Neural cell (in vitro differentiated cells): ENCODE data around the gene ACTN1. TPM values are rescaled to one million over a fixed set of nuclear protein-coding genes. Genes with fewer than 3 reads are reported as not detected.

Experiments
- H2AFZ ChIP-seq: fragments of 200-600, 300-800 bp; sonication (generic), shearing (Covaris generic); 2 replicates; pipeline ENCODE4 v1.6.0; 2014; ENCODE audit warnings: low read depth, mild to moderate bottlenecking, antibody characterized with exemption, low read length, moderate library complexity
- H3F3A ChIP-seq: fragments of 200-600 bp; shearing (Covaris generic); 2 replicates; pipeline ENCODE4 v1.6.1; 2016; ENCODE audit warnings: mild to moderate bottlenecking, moderate library complexity, mixed read lengths, antibody characterized with exemption, low read length; ENCODE audit not compliant: insufficient read depth, poor library complexity, severe bottlenecking
- H3K27ac ChIP-seq: fragments of 200-600, 300-800 bp; sonication (generic), shearing (Covaris generic); 2 replicates; pipeline ENCODE4 v1.5.1; 2014; ENCODE audit warnings: mild to moderate bottlenecking, low read length, moderate library complexity
- H3K27me3 ChIP-seq: fragments of 300-800, 200-600 bp; sonication (generic), shearing (Covaris generic); 2 replicates; pipeline ENCODE4 v1.6.0; 2014; ENCODE audit warnings: mild to moderate bottlenecking, low read depth, low read length, moderate library complexity; ENCODE audit not compliant: insufficient read depth
- H3K36me3 ChIP-seq: fragments of 300-800, 200-600 bp; sonication (generic), shearing (Covaris generic); 2 replicates; pipeline ENCODE4 v1.5.1; 2014; ENCODE audit warnings: mild to moderate bottlenecking, antibody characterized with exemption, low read length, moderate library complexity; ENCODE audit not compliant: insufficient read depth
- H3K4me2 ChIP-seq: fragments of 300-800, 200-600 bp; sonication (generic), shearing (Covaris generic); 2 replicates; pipeline ENCODE4 v1.6.0; 2014; ENCODE audit warnings: mild to moderate bottlenecking, low read length
- H3K4me3 ChIP-seq: fragments of 300-800, 200-600 bp; sonication (generic), shearing (Covaris generic); 2 replicates; pipeline ENCODE4 v1.5.1; 2014; ENCODE audit warnings: mild to moderate bottlenecking, low read length, moderate library complexity
- H3K79me2 ChIP-seq: fragments of 200-600 bp; shearing (Covaris generic); replicated peaks from 2 replicates; pipeline ENCODE4 v1.6.0; 2014; ENCODE audit warnings: mild to moderate bottlenecking, low read length, moderate library complexity; ENCODE audit not compliant: insufficient read depth
- H3K9ac ChIP-seq: fragments of 300-800, 200-600 bp; sonication (generic), shearing (Covaris generic); 2 replicates; pipeline ENCODE4 v1.6.1; 2016; ENCODE audit warnings: mild to moderate bottlenecking, low read length, mixed read lengths
- H3K9me2 ChIP-seq: fragments of 200-600 bp; shearing (Covaris generic); 2 replicates; pipeline ENCODE4 v1.6.1; 2016; ENCODE audit warnings: mild to moderate bottlenecking, low read length, mixed read lengths; ENCODE audit not compliant: insufficient read depth
- H3K9me3 ChIP-seq: fragments of 200-600, 300-800 bp; sonication (generic), shearing (Covaris generic); 2 replicates; pipeline ENCODE4 v1.6.1; 2016; ENCODE audit warnings: mild to moderate bottlenecking, mixed run types, low read length, moderate library complexity, mixed read lengths
- H4K20me1 ChIP-seq: fragments of 200-600 bp; shearing (Covaris generic); 2 replicates; pipeline ENCODE4 v1.6.1; 2016; ENCODE audit warnings: mild to moderate bottlenecking, mixed run types; ENCODE audit not compliant: insufficient read depth
- EP300 ChIP-seq: fragments of 450-650 bp; conservative IDR thresholded peaks from 2 replicates; pipeline ENCODE4 v1.6.1; 2014; ENCODE audit warnings: antibody characterized with exemption, mild to moderate bottlenecking, moderate library complexity; ENCODE audit not compliant: poor library complexity, severe bottlenecking
- EZH2 ChIP-seq: fragments of 200-600, 300-800 bp; shearing (Covaris generic), sonication (generic); IDR thresholded peaks from 2 replicates; pipeline ENCODE4 v1.6.1; 2014; ENCODE audit warnings: antibody characterized with exemption, low read length, borderline replicate concordance, mild to moderate bottlenecking; ENCODE audit not compliant: insufficient read depth, poor library complexity, severe bottlenecking
- MXI1 ChIP-seq: fragments of 450-650 bp; conservative IDR thresholded peaks from 2 replicates; pipeline ENCODE4 v1.6.1; 2014; ENCODE audit warnings: antibody characterized with exemption, mild to moderate bottlenecking; ENCODE audit not compliant: poor library complexity, severe bottlenecking
- POLR2AphosphoS5 ChIP-seq: IDR thresholded peaks from 2 replicates; pipeline ENCODE4 v1.6.1; 2012
- RAD21 ChIP-seq: fragments of 450-650 bp; conservative IDR thresholded peaks from 2 replicates; pipeline ENCODE4 v1.6.1; 2014; ENCODE audit warnings: antibody characterized with exemption, mild to moderate bottlenecking, moderate library complexity
- REST ChIP-seq: IDR thresholded peaks from 2 replicates; pipeline ENCODE4 v1.6.1; 2012; ENCODE audit warnings: borderline replicate concordance
- SMC3 ChIP-seq: fragments of 450-650 bp; conservative IDR thresholded peaks from 2 replicates; pipeline ENCODE4 v1.6.1; 2014; ENCODE audit warnings: antibody characterized with exemption, mild to moderate bottlenecking, moderate library complexity; ENCODE audit not compliant: poor library complexity
- TAF1 ChIP-seq: IDR thresholded peaks from 2 replicates; pipeline ENCODE4 v1.6.1; 2012; ENCODE audit warnings: low read depth
- polyA plus RNA-seq: library from polyadenylated mRNA; depleted of rRNA; stranded (reverse); fragments of >200 nt; gene quantifications from 2 replicates; pipeline ENCODE4 v1.2.3, GENCODE V29; 2014
- TF ChIP-seq, protein P1 (sequence below): fragments of 450-650 bp; IDR thresholded peaks from 2 replicates; pipeline ENCODE4 v1.5.1; 2014; ENCODE audit warnings: antibody characterized with exemption, mild to moderate bottlenecking, moderate library complexity; ENCODE audit not compliant: poor library complexity, severe bottlenecking

ACTN1 gene
- polyA plus RNA-seq, 1 donor from 2014 or later = 10.8 TPM

DNA sequence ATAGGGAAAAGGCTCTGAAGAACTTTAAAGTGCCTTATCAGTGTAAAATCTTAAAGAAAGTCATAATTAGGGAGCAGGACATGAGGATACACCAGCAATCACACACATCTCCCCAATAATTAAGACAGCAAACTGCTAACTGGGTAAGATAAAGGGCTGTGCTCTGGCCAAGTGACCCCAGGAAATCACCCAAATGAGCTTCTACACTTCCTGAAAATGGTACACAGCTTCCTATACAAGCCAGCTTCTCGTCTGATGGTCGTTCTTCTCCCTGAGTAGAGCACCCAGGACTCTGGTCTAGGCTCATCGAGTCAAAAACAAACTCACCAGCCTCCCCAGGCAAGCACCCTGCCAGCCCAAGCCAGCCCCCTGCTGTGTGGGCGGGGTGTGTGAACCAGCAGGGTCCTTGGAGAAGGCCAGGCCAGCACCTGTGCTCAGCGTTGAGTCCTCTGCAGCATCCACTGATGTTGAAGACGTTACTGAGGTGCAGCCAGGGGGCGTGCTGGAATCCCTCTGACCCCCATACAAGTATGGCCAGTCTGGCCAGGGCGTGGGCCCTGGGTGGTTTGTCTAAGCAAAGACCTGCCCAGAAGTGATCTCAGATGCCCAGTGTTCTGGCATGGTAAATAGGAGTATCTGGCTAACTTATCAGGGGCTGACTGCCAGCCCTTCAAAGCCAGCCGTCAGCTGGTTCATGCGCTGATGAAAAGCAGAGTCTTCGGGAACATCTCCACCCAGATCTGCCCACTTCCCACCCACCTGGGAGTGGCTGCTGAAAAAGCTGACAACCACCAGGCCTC is 41.4 kb downstream of the ACTN1 start:
- no peaks in the 10 kb centered on the region for H4K20me1 ChIP-seq
- no peak overlapping the region for H3K4me3 ChIP-seq
- no peaks in the 10 kb centered on the region for H3K9me2 ChIP-seq
- H3K9ac ChIP-seq = no peak overlapping the region
- H3K4me2 ChIP-seq = no peak overlapping the region
- H3K27me3 ChIP-seq = no peaks in the 10 kb centered on the region
- H3K27ac ChIP-seq = no peak overlapping the region
- H3K79me2 ChIP-seq = no peaks in the 10 kb centered on the region
- H3K9me3 ChIP-seq = no peaks in the 10 kb centered on the region
- H2AFZ ChIP-seq = no peak overlapping the region
- H3F3A ChIP-seq = no peaks in the 10 kb centered on the region
- no peaks in the 10 kb centered on the region for H3K36me3 ChIP-seq
- TF ChIP-seq SMC3 = no peak
- TF ChIP-seq REST = no peak
- no peak for TF ChIP-seq MXI1
- no peak for TF ChIP-seq EZH2
- no peak for TF ChIP-seq EP300
- no peak for TF ChIP-seq RAD21
- TF ChIP-seq, protein P1, sequence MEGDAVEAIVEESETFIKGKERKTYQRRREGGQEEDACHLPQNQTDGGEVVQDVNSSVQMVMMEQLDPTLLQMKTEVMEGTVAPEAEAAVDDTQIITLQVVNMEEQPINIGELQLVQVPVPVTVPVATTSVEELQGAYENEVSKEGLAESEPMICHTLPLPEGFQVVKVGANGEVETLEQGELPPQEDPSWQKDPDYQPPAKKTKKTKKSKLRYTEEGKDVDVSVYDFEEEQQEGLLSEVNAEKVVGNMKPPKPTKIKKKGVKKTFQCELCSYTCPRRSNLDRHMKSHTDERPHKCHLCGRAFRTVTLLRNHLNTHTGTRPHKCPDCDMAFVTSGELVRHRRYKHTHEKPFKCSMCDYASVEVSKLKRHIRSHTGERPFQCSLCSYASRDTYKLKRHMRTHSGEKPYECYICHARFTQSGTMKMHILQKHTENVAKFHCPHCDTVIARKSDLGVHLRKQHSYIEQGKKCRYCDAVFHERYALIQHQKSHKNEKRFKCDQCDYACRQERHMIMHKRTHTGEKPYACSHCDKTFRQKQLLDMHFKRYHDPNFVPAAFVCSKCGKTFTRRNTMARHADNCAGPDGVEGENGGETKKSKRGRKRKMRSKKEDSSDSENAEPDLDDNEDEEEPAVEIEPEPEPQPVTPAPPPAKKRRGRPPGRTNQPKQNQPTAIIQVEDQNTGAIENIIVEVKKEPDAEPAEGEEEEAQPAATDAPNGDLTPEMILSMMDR = no peak
- TF ChIP-seq POLR2AphosphoS5 = no peak
- TF ChIP-seq TAF1 = no peak

DNA sequence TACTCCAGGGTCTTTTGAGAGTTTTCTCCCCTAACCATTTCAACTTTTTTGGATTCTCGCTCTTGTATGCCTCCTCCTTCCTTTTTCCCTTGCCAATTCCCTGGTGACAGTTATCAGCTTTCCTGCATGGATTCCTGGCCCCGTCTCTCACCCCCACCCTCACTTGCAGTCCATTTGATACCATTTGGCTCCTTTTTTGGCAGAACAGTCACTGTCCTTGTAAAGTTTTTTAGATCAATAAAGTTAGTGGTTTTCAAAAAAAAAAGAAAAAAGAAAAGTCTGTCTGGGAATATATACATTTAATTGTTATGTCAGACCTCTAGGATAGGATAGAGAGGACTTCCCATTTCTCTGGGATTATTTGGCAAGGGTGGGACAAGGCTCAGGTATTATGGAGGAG is 42.1 kb downstream of the ACTN1 start:
- no peak for TF ChIP-seq EZH2
- Histone ChIP-seq H3K9me2 (no peaks in the 10 kb centered on the region), H3K9me3 (no peaks in the 10 kb centered on the region), H3K36me3 (no peaks in the 10 kb centered on the region), H3K27ac (no peak overlapping the region), H3K4me3 (no peak overlapping the region), H3K4me2 (no peak overlapping the region), H2AFZ (no peak overlapping the region), H3K9ac (no peak overlapping the region), H3F3A (no peaks in the 10 kb centered on the region), H3K79me2 (no peaks in the 10 kb centered on the region), H3K27me3 (no peaks in the 10 kb centered on the region), H4K20me1 (no peaks in the 10 kb centered on the region)
